T-cell (primary cell): Measurements from ENCODE around the gene CDK18. TPM values are rescaled to one million over a fixed set of nuclear protein-coding genes. Genes with fewer than 3 reads are reported as not detected.
"Not testable (repeated sequence)": the region's sequence is repeated elsewhere in the genome, so short reads cannot be mapped to it uniquely, and the experiment has no call there.

ENCODE experiments used
- ATAC-seq, 4 experiments: fragments of 200-7000 bp in 3 of 4; fragments of 150-1000 bp in 1 of 4; cut with Tn5 transposase; replicated peaks in 1 of 4; 1 replicate in 3 of 4; 2 replicates in 1 of 4; pipeline ENCODE4 v1.10.0; 2021; ENCODE audit warnings: moderate library complexity in 3 of 4, mild to moderate bottlenecking in 2 of 4, moderate number of reproducible peaks in 1 of 4
- CTCF ChIA-PET, 2 donors: fragments of 300-600 bp; sonication (Branson Sonifier 250); formaldehyde crosslinking; loops; one replicate each; lab custom pipeline; 2022; ENCODE audit warnings: antibody characterized with exemption in 2 of 2; lab: Charles Lee
- POLR2A ChIA-PET, 2 donors: fragments of 300-600 bp; sonication (Branson Sonifier 250); formaldehyde crosslinking; loops; one replicate each; lab custom pipeline; 2022; ENCODE audit warnings: antibody characterized with exemption in 2 of 2; lab: Charles Lee
- DNase-seq, 35 experiments: peaks; one replicate each; pipeline versions ENCODE4 v3.0.0 to v3.0.0-alpha.2; 2013 to 2023
- H3K27ac ChIP-seq: one replicate; pipeline ENCODE4 v1.5.1; 2013; ENCODE audit warnings: low read length
- H3K27me3 ChIP-seq, 2 experiments: replicated peaks in 1 of 2; 1 replicate in 1 of 2; 2 replicates in 1 of 2; pipeline versions ENCODE4 v1.6.1 to v1.7.0; 2013; ENCODE audit warnings: low read length in 1 of 2, mixed read lengths in 1 of 2; ENCODE audit not compliant: control insufficient read depth in 2 of 2, insufficient read depth in 2 of 2; ENCODE audit errors: extremely low read depth in 1 of 2
- H3K36me3 ChIP-seq, 2 donors: 1 replicate in 1 of 2; 2 replicates in 1 of 2; pipeline versions ENCODE4 v1.6.1 to v1.7.0; 2013; ENCODE audit warnings: low read length in 1 of 2; ENCODE audit not compliant: control insufficient read depth in 2 of 2, insufficient read depth in 1 of 2; ENCODE audit errors: extremely low read depth in 1 of 2
- H3K4me1 ChIP-seq, 2 experiments: 1 replicate in 1 of 2; 2 replicates in 1 of 2; pipeline versions ENCODE4 v1.6.1 to v1.7.0; 2013; ENCODE audit warnings: low read length in 2 of 2, mixed read lengths in 1 of 2; ENCODE audit not compliant: insufficient read depth in 2 of 2, control insufficient read depth in 1 of 2; ENCODE audit errors: extremely low read depth in 1 of 2
- H3K4me3 ChIP-seq, 2 donors: 1 replicate in 1 of 2; 2 replicates in 1 of 2; pipeline versions ENCODE4 v1.5.1 to v1.7.0; 2013; ENCODE audit warnings: mild to moderate bottlenecking in 2 of 2, low read length in 1 of 2, moderate library complexity in 1 of 2; ENCODE audit not compliant: control insufficient read depth in 1 of 2; ENCODE audit errors: extremely low read depth in 1 of 2
- H3K9me3 ChIP-seq: 2 replicates; pipeline ENCODE4 v1.7.0; 2013
- H3K27ac Mint-ChIP-seq, 2 donors: one replicate each; pipeline ENCODE4 v1.8.0; 2020 to 2021; ENCODE audit warnings: mild to moderate bottlenecking in 2 of 2, mixed read lengths in 2 of 2
- H3K27me3 Mint-ChIP-seq, 2 donors: one replicate each; pipeline ENCODE4 v1.8.0; 2021 to 2022; ENCODE audit warnings: mixed read lengths in 2 of 2
- H3K36me3 Mint-ChIP-seq: one replicate; pipeline ENCODE4 v1.8.0; 2021; ENCODE audit warnings: mixed read lengths
- H3K4me1 Mint-ChIP-seq, 3 donors: one replicate each; pipeline ENCODE4 v1.8.0; 2020 to 2022; ENCODE audit warnings: mixed read lengths in 3 of 3, mild to moderate bottlenecking in 1 of 3
- H3K4me3 Mint-ChIP-seq, 3 donors: one replicate each; pipeline ENCODE4 v1.8.0; 2020 to 2022; ENCODE audit warnings: mild to moderate bottlenecking in 3 of 3, mixed read lengths in 3 of 3, moderate library complexity in 3 of 3
- H3K9me3 Mint-ChIP-seq, 3 donors: one replicate each; pipeline ENCODE4 v1.8.0; 2020 to 2022; ENCODE audit warnings: mixed read lengths in 3 of 3
- WGBS: methylation state at CpG from one replicate; pipeline ENCODE4 v1.1.5; 2013; ENCODE audit warnings: missing lambda C conversion rate; ENCODE audit not compliant: insufficient coverage; 5-methylcytosine and 5-hydroxymethylcytosine counted together
- total RNA-seq, 35 experiments: library from RNA in 6 of 35; stranded (reverse) in 6 of 35; fragments of 120-200 nt in 1 of 35; gene quantifications; one replicate each; pipeline versions ENCODE4 v1.2.1 to v1.2.4 and lab custom pipeline; 2013 to 2026

Gene CDK18
- total RNA-seq, 5 donors from 2014 or later (not counting 1 experiment from before 2014, with no cell fraction given), result 1.7 to 4.6 (median 2.1) TPM

- H3K4me1 ChIP-seq, result peaks cover 0 to 53% of the 10 kb centered on the region in 2 experiments
- H3K27me3 ChIP-seq, result peaks cover 2 to 41% of the 10 kb centered on the region in 2 experiments
- ChIA-PET CTCF (interaction anchor here in 1 of 2 donors (1.2 kb wide), 1 partner anchor 128 kb away, joined by 3 read pairs; no protein-coding TSS in a partner anchor), POLR2A (interaction anchor here in 1 of 2 donors (0.6 kb wide), 1 partner anchor 62 kb away, joined by 8 read pairs; no protein-coding TSS in a partner anchor)
- Mint-ChIP-seq H3K27me3 (peaks cover 46 to 47% of the 10 kb centered on the region in 2 donors), H3K27ac (peak overlapping the region in 1 of 2 donors; percentile 73), H3K4me1 (peaks cover 32 to 41% (median 39%) of the 10 kb centered on the region in 3 donors)
- H3K36me3 ChIP-seq, DNase-seq, H3K4me3 Mint-ChIP-seq, H3K9me3 ChIP-seq, ATAC-seq, H3K4me3 ChIP-seq, H3K9me3 Mint-ChIP-seq, H3K36me3 Mint-ChIP-seq: not testable (repeated sequence)
- H3K27ac ChIP-seq, result peak overlapping the region; percentile 78
- 100% methylated on average over 2 of the region's 11 CpGs for WGBS
Observed at GRCh38 chr1:205482587-205482986, 21.9 kb upstream of the CDK18 start.

- Histone ChIP-seq H3K27me3 (peaks cover 2 to 45% of the 10 kb centered on the region in 2 experiments), H3K36me3 (no peaks in the 10 kb centered on the region), H3K27ac (no peak overlapping the region), H3K4me1 (peaks cover 0 to 52% of the 10 kb centered on the region in 2 experiments), H3K9me3 (no peaks in the 10 kb centered on the region), H3K4me3 (no peak overlapping the region)
- Mint-ChIP-seq H3K27ac (peak overlapping the region in 1 of 2 donors; percentile 64), H3K4me3 (no peak overlapping the region), H3K9me3 (no peaks in the 10 kb centered on the region), H3K27me3 (peaks cover 48 to 50% of the 10 kb centered on the region in 2 donors), H3K36me3 (no peaks in the 10 kb centered on the region), H3K4me1 (peaks cover 32 to 45% (median 41%) of the 10 kb centered on the region in 3 donors)
- 73% methylated on average over 2 of the region's 2 CpGs for WGBS
- ChIA-PET CTCF (interaction anchor here in 1 of 2 donors (1.2 kb wide), 1 partner anchor 129 kb away, joined by 3 read pairs; no protein-coding TSS in a partner anchor), POLR2A (no interaction called here)
- ATAC-seq (no peak), DNase-seq (no peak)
Observed at GRCh38 chr1:205483372-205483771, 21.1 kb upstream of the CDK18 start.

- no peaks in the 10 kb centered on the region for H3K9me3 Mint-ChIP-seq
- H3K9me3 ChIP-seq, result no peaks in the 10 kb centered on the region
- 54% methylated on average over 9 of the region's 13 CpGs for WGBS
- H3K4me3 Mint-ChIP-seq, result no peak overlapping the region
- POLR2A ChIA-PET, result interaction anchor here in 1 of 2 donors (0.6 kb wide), 1 partner anchor 270 kb away, joined by 3 read pairs; no protein-coding TSS in a partner anchor
- ATAC-seq, result peak; percentile 60 to 81 (median 70)
- peak; percentile 42 to 85 (median 60) for DNase-seq
- peaks cover 24 to 37% (median 32%) of the 10 kb centered on the region in 3 donors for H3K4me1 Mint-ChIP-seq
- H3K4me1 ChIP-seq, result peaks cover 0 to 34% of the 10 kb centered on the region in 2 experiments
- no peaks in the 10 kb centered on the region for H3K36me3 Mint-ChIP-seq
- H3K27ac Mint-ChIP-seq, result no peak overlapping the region
- no peaks in the 10 kb centered on the region for H3K36me3 ChIP-seq
- peaks cover 2 to 52% of the 10 kb centered on the region in 2 experiments for H3K27me3 ChIP-seq
- no peak overlapping the region for H3K27ac ChIP-seq
- CTCF ChIA-PET, result interaction anchor here (0.5 to 5.0 kb wide), 30 partner anchors 9 to 1311 kb away, joined by 3 to 59 read pairs (median 4); no protein-coding TSS in a partner anchor
- peaks cover 43 to 53% of the 10 kb centered on the region in 2 donors for H3K27me3 Mint-ChIP-seq
- H3K4me3 ChIP-seq, result no peak overlapping the region
Observed at GRCh38 chr1:205484985-205485967, 19.2 kb upstream of the CDK18 start.

DNA sequence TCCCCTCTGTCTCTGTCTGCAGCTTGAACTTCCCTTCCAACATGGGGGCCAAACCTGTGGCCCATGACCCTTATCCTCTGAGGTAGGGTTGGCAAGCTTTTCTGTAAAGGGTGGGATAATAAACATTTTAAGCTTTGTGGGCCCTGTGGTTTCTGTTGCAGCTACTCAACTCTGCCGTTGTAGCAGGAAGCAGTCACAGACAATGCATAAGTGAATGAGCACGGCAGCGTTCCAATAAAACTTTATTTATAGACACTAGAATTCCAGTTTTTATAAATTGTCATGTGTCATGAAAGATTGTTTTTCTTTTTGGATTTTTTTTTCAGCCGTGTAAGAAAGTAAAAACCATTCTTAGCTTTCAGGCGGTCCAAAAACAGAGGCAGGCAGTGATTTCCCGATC lies 18.2 kb upstream of the CDK18 start:
- H3K4me1 ChIP-seq, result peaks cover 0 to 25% of the 10 kb centered on the region in 2 experiments
- H3K4me3 ChIP-seq, result no peak overlapping the region
- no peak for ATAC-seq
- ChIA-PET POLR2A (interaction anchor here in 1 of 2 donors (0.7 kb wide), 1 partner anchor 90 kb away, joined by 3 read pairs; no protein-coding TSS in a partner anchor), CTCF (interaction anchor here (0.9 to 5.0 kb wide), 14 partner anchors 11 to 225 kb away, joined by 3 to 59 read pairs (median 6); no protein-coding TSS in a partner anchor)
- no peaks in the 10 kb centered on the region for H3K9me3 Mint-ChIP-seq
- H3K9me3 ChIP-seq, result no peaks in the 10 kb centered on the region
- no peaks in the 10 kb centered on the region for H3K36me3 Mint-ChIP-seq
- H3K4me1 Mint-ChIP-seq, result peaks cover 16 to 27% (median 24%) of the 10 kb centered on the region in 3 donors
- H3K27ac Mint-ChIP-seq, result no peak overlapping the region
- H3K36me3 ChIP-seq, result no peaks in the 10 kb centered on the region
- H3K4me3 Mint-ChIP-seq, result no peak overlapping the region
- peaks cover 3 to 56% of the 10 kb centered on the region in 2 experiments for H3K27me3 ChIP-seq
- H3K27ac ChIP-seq, result no peak overlapping the region
- no peak for DNase-seq
- H3K27me3 Mint-ChIP-seq, result peaks cover 35 to 49% of the 10 kb centered on the region in 2 donors
- WGBS, result 100% methylated on average over 1 of the region's 6 CpGs

DNA sequence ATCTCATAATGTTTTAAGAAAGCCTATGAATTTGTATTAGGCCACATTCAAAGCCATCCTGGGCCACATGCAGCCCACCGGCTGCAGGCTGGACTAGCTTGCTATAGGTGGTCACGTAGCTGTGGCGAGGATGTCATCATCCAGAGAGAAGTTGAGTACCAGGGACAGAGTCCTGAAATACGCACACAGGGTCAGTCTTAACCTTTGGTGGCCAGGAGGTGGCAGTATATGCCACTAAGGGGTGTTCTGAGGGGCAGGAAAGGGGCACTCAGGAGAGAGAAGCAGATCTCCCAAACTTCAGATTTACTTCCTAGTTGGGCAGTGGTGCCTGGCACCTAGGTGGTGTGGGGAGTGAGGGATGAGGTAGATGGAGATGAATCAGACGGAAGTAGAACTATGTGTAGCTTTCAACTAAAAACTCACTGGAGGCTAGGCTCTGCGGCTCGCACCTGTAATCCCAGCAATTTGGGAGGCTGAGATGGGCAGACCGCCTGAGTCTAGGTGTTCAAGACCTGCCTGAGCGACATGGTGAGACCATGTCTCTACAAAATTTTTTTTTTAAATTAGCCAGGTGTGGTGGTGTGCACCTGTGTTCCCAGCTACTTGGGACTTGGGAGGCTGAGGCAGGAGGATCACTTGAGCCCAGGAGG lies 16.3 kb upstream of the CDK18 start:
- CTCF ChIA-PET, result interaction anchor here (0.6 to 5.0 kb wide), 16 partner anchors 9 to 1207 kb away, joined by 3 to 27 read pairs (median 4); no protein-coding TSS in a partner anchor
- H3K9me3 Mint-ChIP-seq, result no peaks in the 10 kb centered on the region
- H3K4me1 Mint-ChIP-seq, result peaks cover 6 to 18% (median 9%) of the 10 kb centered on the region in 3 donors
- WGBS, result 40% methylated on average over 4 of the region's 9 CpGs
- H3K27me3 ChIP-seq, result peaks cover 5 to 63% of the 10 kb centered on the region in 2 experiments
- no peaks in the 10 kb centered on the region for H3K9me3 ChIP-seq
- peak overlapping the region in 1 of 2 donors; percentile 13 for H3K27ac Mint-ChIP-seq
- H3K27ac ChIP-seq, result no peak overlapping the region
- ATAC-seq, result peak; percentile 51 to 76 (median 54)
- peak in 26 of 35 experiments; percentile 18 to 73 (median 32) for DNase-seq
- no peaks in the 10 kb centered on the region for H3K36me3 Mint-ChIP-seq
- POLR2A ChIA-PET, result interaction anchor here in 1 of 2 donors (1.3 kb wide), 1 partner anchor 36 kb away, joined by 3 read pairs; no protein-coding TSS in a partner anchor
- H3K36me3 ChIP-seq, result no peaks in the 10 kb centered on the region
- peaks cover 32 to 44% of the 10 kb centered on the region in 2 donors for H3K27me3 Mint-ChIP-seq
- no peak overlapping the region for H3K4me3 Mint-ChIP-seq
- H3K4me3 ChIP-seq, result no peak overlapping the region
- H3K4me1 ChIP-seq, result peaks cover 0 to 11% of the 10 kb centered on the region in 2 experiments
